ENCODE results near the gene NFIA. TPM values are rescaled to one million over a fixed set of nuclear protein-coding genes. Genes with fewer than 3 reads are reported as not detected.

Gene NFIA
- total and polyA plus RNA-seq, 5 donors: 15.9 to 127 (median 108) TPM

DNA sequence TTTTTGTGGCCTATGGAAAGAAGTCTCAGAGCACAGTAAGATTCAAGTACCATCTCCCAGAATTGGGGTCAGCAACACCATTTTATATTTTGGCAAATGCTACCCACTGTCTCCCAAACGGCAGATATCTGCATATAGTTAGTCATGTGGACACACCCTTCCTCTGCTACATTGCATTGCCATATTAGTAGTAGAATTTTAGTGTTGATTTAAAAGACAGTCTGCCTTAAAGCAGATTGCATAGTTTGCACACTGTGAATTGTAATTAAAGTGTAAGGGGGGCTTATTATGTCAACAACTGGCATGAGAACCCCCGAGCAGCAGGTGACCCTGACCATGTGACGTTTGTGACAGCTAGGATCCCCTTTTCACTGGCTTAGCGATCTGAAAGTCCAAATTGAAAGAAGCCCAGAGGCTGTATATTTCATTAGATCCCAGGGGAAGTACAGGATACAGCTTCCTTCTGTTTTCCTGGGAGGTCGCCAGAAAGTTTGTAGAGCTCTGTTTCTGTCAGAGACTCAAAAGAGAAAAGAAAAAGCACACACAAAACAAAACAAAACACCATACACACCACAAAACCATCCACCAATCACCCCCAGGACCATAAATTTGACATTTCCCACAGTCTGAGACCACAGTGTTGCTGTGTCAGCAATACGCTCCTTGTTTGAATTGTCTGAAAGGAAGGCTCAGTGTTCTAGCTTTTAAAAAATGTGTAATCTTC is 172.4 kb downstream of the NFIA start:
- Histone ChIP-seq H3K27me3 (ENCODE audit: control insufficient read depth, insufficient read depth) (no peaks in the 10 kb centered on the region), H3K4me3 (ENCODE audit: low read length) (peak overlapping the region; percentile 31), H3K4me1 (ENCODE audit: control insufficient read depth, insufficient read depth, low read length) (peaks cover 8% of the 10 kb centered on the region), H3K9me3 (ENCODE audit: control insufficient read depth, low read length) (no peaks in the 10 kb centered on the region), H3K27ac (ENCODE audit: low read length) (peak overlapping the region; percentile 81)
- DNase-seq (no peak), ATAC-seq (peak; percentile 58 to 77)
- WGBS: 11% methylated on average over 6 of the region's 6 CpGs
- intact Hi-C loops (cut with DNase I): no loop called here

DNA sequence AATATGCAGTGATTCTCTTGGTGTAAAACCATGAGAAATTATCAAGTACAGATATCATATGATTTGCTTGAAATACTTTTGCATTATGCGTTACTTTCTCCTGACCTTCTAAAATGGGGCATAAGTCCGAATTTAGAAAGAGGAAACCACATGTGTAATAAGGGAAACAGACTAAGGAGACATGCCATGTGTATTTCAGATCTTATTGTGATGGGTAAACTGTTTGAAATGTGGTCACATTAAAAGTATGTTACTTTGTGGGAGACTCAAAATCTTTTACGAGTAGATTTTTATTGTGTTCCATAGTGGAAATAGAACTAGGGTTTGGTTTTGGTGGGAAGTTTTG is 173.0 kb downstream of the NFIA start:
- Histone ChIP-seq H3K27ac (ENCODE audit: low read length) (peak overlapping the region; percentile 81), H3K9me3 (ENCODE audit: control insufficient read depth, low read length) (no peaks in the 10 kb centered on the region), H3K4me1 (ENCODE audit: control insufficient read depth, insufficient read depth, low read length) (peaks cover 8% of the 10 kb centered on the region), H3K4me3 (ENCODE audit: low read length) (peak overlapping the region; percentile 31), H3K27me3 (ENCODE audit: control insufficient read depth, insufficient read depth) (no peaks in the 10 kb centered on the region)
- intact Hi-C loops (cut with DNase I): no loop called here
- DNase-seq (no peak), ATAC-seq (no peak)
- 27% methylated on average over 3 of the region's 3 CpGs for WGBS

DNA sequence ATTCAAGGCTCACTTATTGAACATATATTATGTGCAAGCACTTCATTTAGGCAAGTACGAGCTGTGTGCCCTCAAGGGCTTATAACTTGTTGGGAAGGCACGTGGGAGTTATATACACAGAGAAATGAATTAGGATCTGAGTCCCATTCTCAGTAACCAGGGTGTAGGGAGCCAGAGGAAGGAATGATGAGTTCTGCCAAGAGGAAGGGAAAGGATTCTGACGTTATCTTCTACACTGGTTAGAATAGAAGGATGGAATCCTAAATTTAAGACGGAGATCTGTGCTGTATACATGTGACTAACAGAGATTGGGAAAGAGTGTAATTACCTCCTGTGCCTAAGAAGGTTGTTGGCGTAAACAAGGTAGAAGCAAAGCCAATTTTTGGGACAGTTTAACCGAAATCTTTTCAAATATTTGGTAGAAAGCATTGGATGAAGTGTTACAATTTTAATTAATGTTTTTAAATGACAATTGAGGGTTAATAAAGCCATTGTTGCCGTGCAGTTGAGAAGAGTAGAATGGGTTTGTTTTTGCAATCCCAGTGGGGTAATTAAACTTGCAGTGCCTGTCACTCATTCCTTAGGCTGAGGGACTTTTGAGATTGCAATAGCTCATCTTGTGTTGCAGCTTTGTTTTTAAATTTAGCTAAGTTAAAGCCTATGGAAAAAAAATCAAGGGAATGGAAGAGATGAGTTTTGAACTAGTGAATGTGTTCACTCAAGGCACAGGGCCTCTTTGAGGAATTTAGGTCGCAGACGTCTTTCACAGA is 177.2 kb downstream of the NFIA start:
- Histone ChIP-seq H3K9me3 (ENCODE audit: control insufficient read depth, low read length) (no peaks in the 10 kb centered on the region), H3K4me1 (ENCODE audit: control insufficient read depth, insufficient read depth, low read length) (peaks cover 5% of the 10 kb centered on the region), H3K27me3 (ENCODE audit: control insufficient read depth, insufficient read depth) (no peaks in the 10 kb centered on the region), H3K27ac (ENCODE audit: low read length) (no peak overlapping the region), H3K4me3 (ENCODE audit: low read length) (no peak overlapping the region)
- DNase-seq (no peak), ATAC-seq (peak; percentile 60 to 66)
- intact Hi-C loops (cut with DNase I): no loop called here
- WGBS: 42% methylated on average over 9 of the region's 9 CpGs

DNA sequence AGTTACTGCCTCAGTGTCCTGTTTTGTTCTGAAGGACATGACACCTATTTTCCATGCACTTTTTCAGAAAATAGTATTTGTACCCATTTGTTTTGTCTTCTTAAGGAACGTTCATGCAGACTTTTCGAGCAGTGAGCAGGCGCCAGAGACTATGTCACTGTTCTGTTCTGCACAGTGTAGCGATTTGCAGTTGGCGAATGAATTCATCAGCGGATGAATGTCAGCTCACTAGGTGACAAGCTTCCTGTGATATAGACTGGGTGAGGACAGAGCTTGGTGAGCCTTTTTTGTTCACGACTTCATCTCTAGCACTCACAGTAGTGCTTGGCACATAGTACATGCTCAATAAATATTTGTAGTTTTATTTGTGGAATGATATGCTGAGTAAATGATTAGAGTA is 177.8 kb downstream of the NFIA start:
- H3K9me3 ChIP-seq (ENCODE audit: control insufficient read depth, low read length): no peaks in the 10 kb centered on the region
- ATAC-seq (no peak), DNase-seq (no peak)
- peaks cover 5% of the 10 kb centered on the region for H3K4me1 ChIP-seq (ENCODE audit: control insufficient read depth, insufficient read depth, low read length)
- H3K27ac ChIP-seq (ENCODE audit: low read length): no peak overlapping the region
- 92% methylated on average over 7 of the region's 7 CpGs for WGBS
- H3K4me3 ChIP-seq (ENCODE audit: low read length): no peak overlapping the region
- no peaks in the 10 kb centered on the region for H3K27me3 ChIP-seq (ENCODE audit: control insufficient read depth, insufficient read depth)
- intact Hi-C loops (cut with DNase I): no loop called here

DNA sequence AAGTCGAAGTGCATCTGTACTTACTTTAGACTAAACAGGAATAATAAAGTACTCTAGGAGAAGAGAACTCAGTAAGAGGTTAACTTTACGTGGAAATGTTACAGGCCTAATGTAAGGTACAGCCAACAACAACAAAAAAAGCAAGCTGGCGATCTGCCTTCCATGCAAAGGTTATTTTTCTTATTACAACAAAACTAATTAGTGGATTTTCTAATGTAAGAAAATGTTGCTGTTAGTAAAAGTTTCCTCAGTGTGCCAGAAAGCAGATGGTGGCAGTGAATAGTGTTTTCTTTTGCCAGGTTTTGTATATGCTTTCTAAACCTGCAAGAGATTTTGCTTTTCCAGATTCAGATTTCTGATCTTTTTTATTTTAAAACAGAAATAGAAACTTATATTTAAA is 179.2 kb downstream of the NFIA start:
- Histone ChIP-seq H3K4me1 (ENCODE audit: control insufficient read depth, insufficient read depth, low read length) (peaks cover 5% of the 10 kb centered on the region), H3K9me3 (ENCODE audit: control insufficient read depth, low read length) (no peaks in the 10 kb centered on the region), H3K27ac (ENCODE audit: low read length) (no peak overlapping the region), H3K27me3 (ENCODE audit: control insufficient read depth, insufficient read depth) (no peaks in the 10 kb centered on the region), H3K4me3 (ENCODE audit: low read length) (no peak overlapping the region)
- DNase-seq (no peak), ATAC-seq (peak in 1 of 2 donors; percentile 51)
- intact Hi-C loops (cut with DNase I): no loop called here
- 52% methylated on average over 3 of the region's 3 CpGs for WGBS

DNA sequence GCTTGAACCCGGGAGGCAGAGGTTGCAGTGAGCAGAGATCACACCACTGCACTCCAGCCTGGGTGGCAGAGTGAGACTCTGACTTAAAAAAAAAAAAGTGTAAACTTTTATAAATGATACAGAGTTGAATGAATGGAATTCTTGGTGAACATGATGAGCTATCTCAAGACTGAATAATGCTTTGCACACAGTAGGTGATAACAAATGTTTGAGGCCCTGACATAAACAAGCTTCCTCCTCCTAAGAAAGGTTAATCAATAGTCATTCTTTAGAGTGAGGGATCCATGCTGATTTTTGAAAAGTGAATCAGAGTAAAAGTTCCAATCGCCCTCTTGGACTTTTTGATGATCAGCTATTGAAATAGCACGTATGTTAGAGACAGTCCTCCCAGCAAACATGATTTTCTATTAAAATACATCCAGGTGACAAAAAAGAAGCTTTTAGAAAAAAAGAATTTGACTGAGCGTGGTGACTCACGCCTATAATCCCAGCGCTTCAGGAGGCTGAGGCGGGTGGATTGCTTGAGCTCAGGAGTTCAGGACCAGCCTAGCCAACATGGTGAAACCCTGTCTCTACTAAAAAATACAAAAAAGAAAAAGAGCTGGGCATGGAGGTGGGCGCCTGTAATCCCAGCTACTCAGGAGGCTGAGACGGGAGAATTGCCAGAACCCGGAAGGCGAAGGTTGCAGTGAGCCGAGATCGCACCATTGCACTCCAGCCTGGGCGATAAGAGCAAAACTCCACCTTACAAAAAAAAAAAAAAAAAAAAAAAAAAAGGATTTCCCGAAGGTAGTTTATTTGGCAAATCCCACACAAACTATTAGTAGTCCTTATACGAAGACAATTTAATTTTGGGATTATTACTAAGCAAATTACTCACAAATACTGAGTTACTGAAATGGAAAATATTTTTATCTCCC is 181.8 kb downstream of the NFIA start:
- peaks cover 4% of the 10 kb centered on the region for H3K4me1 ChIP-seq (ENCODE audit: control insufficient read depth, insufficient read depth, low read length)
- ATAC-seq: no peak
- intact Hi-C loops (cut with DNase I): no loop called here

DNA sequence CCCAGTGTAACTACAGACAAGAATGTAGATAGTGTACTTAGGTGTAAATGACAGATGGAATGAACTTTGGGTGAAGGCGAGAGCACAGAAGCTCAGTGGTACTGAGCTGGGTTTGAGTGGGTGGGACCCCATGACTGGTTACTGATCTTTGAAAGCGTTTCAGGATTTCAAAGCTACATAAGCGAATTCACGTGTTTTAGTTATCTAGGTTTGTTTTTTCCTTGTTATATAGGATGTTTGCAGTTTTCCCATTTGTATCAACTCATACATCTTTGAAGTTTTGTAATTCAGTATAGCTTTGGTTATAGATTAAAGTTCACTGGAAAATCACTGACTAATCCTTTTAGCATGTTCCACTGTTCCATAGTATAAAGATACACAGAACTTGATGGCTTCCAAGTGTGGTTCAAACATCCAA is 182.5 kb downstream of the NFIA start:
- no peaks in the 10 kb centered on the region for H3K9me3 ChIP-seq (ENCODE audit: control insufficient read depth, low read length)
- H3K27ac ChIP-seq (ENCODE audit: low read length): no peak overlapping the region
- H3K4me1 ChIP-seq (ENCODE audit: control insufficient read depth, insufficient read depth, low read length): peaks cover 4% of the 10 kb centered on the region
- H3K27me3 ChIP-seq (ENCODE audit: control insufficient read depth, insufficient read depth): no peaks in the 10 kb centered on the region
- intact Hi-C loops (cut with DNase I): no loop called here
- ATAC-seq: no peak
- DNase-seq: no peak
- 94% methylated on average over 4 of the region's 4 CpGs for WGBS
- H3K4me3 ChIP-seq (ENCODE audit: low read length): no peak overlapping the region

More for the DNA sequence above, 181.8 kb downstream of the NFIA start:
- no peak overlapping the region for H3K27ac ChIP-seq (ENCODE audit: low read length)
- H3K4me3 ChIP-seq (ENCODE audit: low read length): no peak overlapping the region
- no peak for DNase-seq
- H3K27me3 ChIP-seq (ENCODE audit: control insufficient read depth, insufficient read depth): no peaks in the 10 kb centered on the region
- WGBS: 95% methylated on average over 16 of the region's 16 CpGs
- no peaks in the 10 kb centered on the region for H3K9me3 ChIP-seq (ENCODE audit: control insufficient read depth, low read length)

DNA sequence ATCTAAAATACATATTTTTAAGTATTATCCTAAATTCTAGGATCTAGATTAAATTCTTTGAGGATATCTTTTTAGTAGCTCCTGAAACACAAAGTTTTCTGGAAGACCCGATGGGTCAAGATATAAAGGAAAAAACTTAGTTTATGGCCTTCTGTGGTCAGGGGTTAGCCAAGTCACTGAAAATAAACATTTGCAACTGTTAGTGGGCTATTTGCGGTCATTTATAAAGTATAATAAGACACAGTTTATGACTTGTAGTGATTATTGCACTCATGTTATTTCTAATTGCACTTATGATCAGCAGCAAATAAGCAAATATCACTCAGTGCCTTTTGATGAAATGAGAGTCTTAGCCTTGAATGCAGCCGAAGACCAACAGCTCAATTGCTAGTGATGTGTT is 183.3 kb downstream of the NFIA start:
- Histone ChIP-seq H3K27ac (ENCODE audit: low read length) (no peak overlapping the region), H3K9me3 (ENCODE audit: control insufficient read depth, low read length) (no peaks in the 10 kb centered on the region)
- no peak for ATAC-seq

DNA sequence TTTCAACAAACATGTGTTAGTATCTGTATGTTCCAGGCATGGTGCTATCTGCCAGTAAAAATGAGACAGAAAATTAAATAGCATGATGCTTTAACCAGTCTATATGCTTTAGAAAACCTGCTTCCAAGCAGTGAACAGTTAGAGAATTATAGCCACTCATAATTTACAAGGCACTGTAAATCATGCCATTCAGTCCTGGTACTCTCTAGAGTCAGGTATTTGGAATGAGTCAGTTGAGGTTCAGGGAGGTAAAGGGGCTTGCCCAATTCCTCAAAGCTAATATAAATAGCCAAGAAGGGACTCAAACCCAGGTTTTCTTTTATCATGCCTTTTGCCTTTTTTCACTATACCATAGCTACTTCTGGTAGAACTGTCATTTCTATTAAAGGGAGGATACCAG is 184.4 kb downstream of the NFIA start:
- Histone ChIP-seq H3K4me1 (ENCODE audit: control insufficient read depth, insufficient read depth, low read length) (peaks cover 7% of the 10 kb centered on the region), H3K9me3 (ENCODE audit: control insufficient read depth, low read length) (no peaks in the 10 kb centered on the region), H3K4me3 (ENCODE audit: low read length) (no peak overlapping the region), H3K27me3 (ENCODE audit: control insufficient read depth, insufficient read depth) (no peaks in the 10 kb centered on the region), H3K27ac (ENCODE audit: low read length) (no peak overlapping the region)
- intact Hi-C loops (cut with DNase I): no loop called here
- ATAC-seq (no peak), DNase-seq (no peak)

More for the DNA sequence above, 183.3 kb downstream of the NFIA start:
- WGBS: 86% methylated on average over 3 of the region's 3 CpGs
- intact Hi-C loops (cut with DNase I): no loop called here
- DNase-seq: no peak
- H3K27me3 ChIP-seq (ENCODE audit: control insufficient read depth, insufficient read depth): no peaks in the 10 kb centered on the region
- no peak overlapping the region for H3K4me3 ChIP-seq (ENCODE audit: low read length)
- peaks cover 4% of the 10 kb centered on the region for H3K4me1 ChIP-seq (ENCODE audit: control insufficient read depth, insufficient read depth, low read length)

DNA sequence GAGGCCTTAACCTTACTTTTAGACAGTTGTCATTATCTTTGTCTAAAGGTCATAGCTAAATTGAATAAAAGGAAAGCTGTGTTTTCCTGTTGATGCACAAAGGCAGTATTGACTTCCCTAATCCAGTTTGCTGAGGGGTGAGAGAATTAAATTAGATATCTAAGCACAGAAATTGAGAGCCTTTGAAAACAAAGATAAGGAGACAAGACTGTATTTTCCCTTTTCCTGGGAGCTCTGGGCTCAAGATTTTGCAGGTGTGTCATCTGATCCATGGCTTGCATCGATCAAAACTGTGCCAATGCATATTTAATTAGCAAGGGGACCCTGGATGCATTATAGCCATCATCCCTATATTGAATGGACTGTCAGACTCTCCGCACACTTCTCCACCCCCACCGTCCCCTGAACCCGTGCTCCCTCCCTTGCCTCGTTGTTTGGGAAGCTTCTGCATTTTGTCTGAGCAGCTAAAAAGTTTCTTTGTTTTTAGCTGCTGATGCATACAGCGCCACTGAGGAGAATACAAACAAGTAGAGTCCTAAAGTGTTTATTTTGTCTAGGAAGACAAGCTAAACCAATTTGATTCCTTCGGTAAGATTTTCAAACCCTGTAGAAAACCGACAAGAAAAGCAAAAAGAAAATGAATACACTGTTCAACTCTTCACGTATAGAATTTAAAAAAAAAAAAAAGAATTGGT is 186.3 kb downstream of the NFIA start:
- WGBS: 58% methylated on average over 9 of the region's 9 CpGs
- Histone ChIP-seq H3K27me3 (ENCODE audit: control insufficient read depth, insufficient read depth) (no peaks in the 10 kb centered on the region), H3K4me1 (ENCODE audit: control insufficient read depth, insufficient read depth, low read length) (peaks cover 3% of the 10 kb centered on the region), H3K27ac (ENCODE audit: low read length) (no peak overlapping the region), H3K4me3 (ENCODE audit: low read length) (no peak overlapping the region), H3K9me3 (ENCODE audit: control insufficient read depth, low read length) (no peaks in the 10 kb centered on the region)
- ATAC-seq (no peak), DNase-seq (no peak)
- intact Hi-C loops (cut with DNase I): no loop called here

Measured in right cardiac atrium (tissue), 5 donors.